Activated CD4-positive, alpha-beta T cell treated with anti-CD3 and anti-CD28 coated beads, Interleukin-2, amount 50 U/mL, for 1 hour (primary cell): ENCODE measurements around the gene STUB1.

ENCODE experiments used
- DNase-seq: peaks from one replicate; pipeline ENCODE4 v3.0.0-alpha.2; 2020

Gene STUB1

DNA sequence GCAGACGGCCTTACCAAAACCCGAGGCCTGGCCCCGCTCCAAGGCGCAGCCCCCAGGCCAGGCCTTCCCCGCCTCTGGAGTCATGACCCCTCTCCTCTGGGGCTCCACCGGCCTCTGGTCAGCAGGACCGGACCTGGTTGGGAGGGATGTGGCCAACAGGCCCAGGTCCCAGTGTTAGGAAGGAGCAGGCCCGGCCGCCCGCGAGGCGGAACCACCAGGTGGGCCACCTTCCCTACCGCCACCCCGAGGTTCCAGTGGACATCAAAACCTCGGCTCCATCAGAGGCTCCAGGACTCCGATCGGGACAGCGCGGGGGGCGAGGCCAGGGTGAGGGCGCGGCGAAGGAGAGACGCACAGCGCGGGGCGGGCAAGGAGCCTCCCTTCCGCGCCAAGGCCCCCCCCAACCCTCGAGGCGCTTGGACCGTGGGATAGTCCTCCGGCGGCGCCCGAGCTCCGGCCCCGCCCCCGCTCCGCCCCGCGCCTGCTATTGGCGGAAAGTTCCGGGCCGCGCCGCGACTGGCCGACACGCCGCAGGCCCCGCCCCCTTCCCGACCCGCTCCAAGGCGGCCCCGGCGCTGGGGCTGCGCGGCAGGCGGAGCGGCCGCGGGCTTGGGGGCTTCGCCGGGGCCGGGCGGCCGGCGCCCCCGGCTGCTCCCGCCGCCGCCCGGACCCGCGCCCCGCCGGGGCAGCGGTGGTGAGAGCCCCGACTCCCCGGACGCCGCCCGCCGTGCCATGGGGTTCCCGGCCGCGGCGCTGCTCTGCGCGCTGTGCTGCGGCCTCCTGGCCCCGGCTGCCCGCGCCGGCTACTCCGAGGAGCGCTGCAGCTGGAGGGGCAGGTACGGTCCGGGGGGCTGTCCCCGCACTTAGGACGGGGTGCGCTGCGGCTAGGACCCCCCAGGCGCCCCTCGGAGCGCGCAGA lies 34.6 kb downstream of the STUB1 start, which contains the start of gene METRN:
TSS of gene METRN (plus strand) at position 561 of the 919 bp plus-strand sequence. CDS start at position 733, 172 bp downstream.
- peak; percentile 88 for DNase-seq

DNA sequence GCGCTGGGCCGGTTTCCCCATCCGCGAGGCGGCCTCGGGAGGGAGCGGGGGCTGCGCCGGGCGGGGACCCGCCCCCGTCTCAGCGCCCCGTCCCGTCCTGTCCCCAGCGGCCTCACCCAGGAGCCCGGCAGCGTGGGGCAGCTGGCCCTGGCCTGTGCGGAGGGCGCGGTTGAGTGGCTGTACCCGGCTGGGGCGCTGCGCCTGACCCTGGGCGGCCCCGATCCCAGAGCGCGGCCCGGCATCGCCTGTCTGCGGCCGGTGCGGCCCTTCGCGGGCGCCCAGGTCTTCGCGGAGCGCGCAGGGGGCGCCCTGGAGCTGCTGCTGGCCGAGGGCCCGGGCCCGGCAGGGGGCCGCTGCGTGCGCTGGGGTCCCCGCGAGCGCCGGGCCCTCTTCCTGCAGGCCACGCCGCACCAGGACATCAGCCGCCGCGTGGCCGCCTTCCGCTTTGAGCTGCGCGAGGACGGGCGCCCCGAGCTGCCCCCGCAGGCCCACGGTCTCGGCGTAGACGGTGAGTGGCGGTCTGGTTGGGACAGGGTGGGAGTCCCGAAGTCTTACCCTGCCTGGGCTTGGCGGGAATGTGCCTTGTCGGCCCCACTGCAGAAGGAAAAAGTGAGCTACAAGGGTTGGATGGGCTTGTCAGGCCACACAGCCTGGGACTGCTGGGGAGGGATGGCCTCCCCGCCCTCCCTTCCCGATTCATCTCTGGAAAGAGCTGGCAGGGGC lies 35.4 kb downstream of the STUB1 start:
- no peak for DNase-seq

- no peak for DNase-seq
These were observed 36.0 kb downstream of the STUB1 start for GRCh38 chr16:716200-716568.

GRCh38 chr16:716768-717325 lies 36.6 kb downstream of the STUB1 start:
- no peak for DNase-seq

- DNase-seq, result no peak
These were observed 37.4 kb downstream of the STUB1 start for GRCh38 chr16:717450-718245.

DNA sequence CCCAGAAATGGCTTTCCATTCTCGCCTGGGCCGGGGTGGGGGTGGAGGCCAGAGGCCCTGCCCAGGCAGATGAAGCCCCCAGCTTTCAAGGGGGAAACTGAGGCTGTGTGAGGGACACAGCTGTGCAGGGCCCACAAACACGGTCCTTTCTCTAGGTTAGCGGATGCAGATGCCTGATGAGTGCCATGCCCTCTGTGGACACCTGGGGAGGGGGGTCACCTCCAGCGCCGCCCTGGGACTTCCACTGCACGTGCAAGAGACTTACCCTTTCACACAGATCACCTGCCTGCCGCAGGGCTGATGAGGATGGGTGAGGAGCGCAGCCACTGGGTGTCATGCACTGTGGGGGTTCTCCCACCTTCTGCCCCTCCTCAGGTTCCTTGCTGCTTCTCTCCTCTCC lies 38.2 kb downstream of the STUB1 start:
- no peak for DNase-seq

- DNase-seq, result no peak
These were observed 38.7 kb downstream of the STUB1 start for GRCh38 chr16:718922-719321.

GRCh38 chr16:719815-720446 lies 39.7 kb downstream of the STUB1 start:
- DNase-seq, result no peak

GRCh38 chr16:720447-720989 lies 40.3 kb downstream of the STUB1 start:
- DNase-seq, result no peak

- peak; percentile 60 for DNase-seq
These were observed 41.0 kb downstream of the STUB1 start, which contains the start of gene ANTKMT for GRCh38 chr16:720990-721764. TSS of gene ANTKMT (plus strand) at chr16:721146. CDS start at chr16:721275, 129 bp downstream.

DNA sequence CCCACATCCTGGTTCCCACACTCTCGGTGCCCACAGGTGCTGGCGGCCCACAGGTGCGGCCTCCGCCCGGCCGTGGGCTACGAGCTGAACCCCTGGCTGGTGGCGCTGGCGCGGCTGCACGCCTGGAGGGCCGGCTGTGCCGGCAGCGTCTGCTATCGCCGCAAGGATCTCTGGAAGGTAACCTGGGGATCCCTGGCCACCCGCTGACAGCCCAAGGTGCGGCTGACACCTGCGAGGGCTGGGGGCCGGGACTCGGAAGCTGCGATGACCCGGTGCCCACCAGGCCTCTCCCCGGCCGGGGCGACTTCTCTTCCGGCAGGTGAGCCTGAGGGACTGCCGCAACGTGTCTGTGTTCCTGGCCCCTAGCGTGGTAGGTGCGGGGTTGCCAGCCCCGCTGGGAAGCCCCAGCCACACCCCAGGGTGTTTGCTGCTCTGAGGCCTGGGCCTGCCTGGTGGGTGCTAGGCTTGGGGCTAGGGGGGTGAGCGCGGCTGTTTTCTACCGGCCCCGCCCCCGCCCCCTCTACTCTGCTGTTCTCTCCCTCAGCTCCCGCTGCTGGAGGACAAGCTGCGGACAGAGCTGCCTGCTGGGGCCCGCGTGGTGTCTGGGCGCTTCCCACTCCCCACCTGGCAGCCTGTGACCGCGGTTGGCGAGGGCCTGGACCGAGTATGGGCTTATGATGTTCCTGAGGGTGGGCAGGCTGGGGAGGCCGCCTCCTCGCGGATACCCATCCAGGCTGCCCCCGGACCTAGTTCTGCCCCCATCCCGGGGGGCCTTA lies 41.7 kb downstream of the STUB1 start:
- DNase-seq, result no peak

GRCh38 chr16:722835-723633 lies 42.8 kb downstream of the STUB1 start:
- DNase-seq, result no peak

- no peak for DNase-seq
These were observed 43.5 kb downstream of the STUB1 start for GRCh38 chr16:723695-724094.

GRCh38 chr16:724188-725040 lies 44.2 kb downstream of the STUB1 start:
- no peak for DNase-seq

- DNase-seq, result no peak
These were observed 44.8 kb downstream of the STUB1 start for GRCh38 chr16:725041-725376.

GRCh38 chr16:725463-726187 lies 45.4 kb downstream of the STUB1 start:
- no peak for DNase-seq

- DNase-seq, result no peak
These were observed 45.9 kb downstream of the STUB1 start for GRCh38 chr16:726188-726437.
